ENCODE data around the gene CEP57L1.
A peak's percentile ranks its signal among the peaks of the same experiment; 100 is the strongest.
"Not testable (repeated sequence)": the region's sequence is repeated elsewhere in the genome, so short reads cannot be mapped to it uniquely, and the experiment has no call there.

CEP57L1 gene

GRCh38 chr6:109117346-109118035 lies 22.2 kb downstream of the CEP57L1 start:
- DNase-seq = no peak

GRCh38 chr6:109118337-109118736 lies 23.0 kb downstream of the CEP57L1 start:
- no peak for DNase-seq

DNA sequence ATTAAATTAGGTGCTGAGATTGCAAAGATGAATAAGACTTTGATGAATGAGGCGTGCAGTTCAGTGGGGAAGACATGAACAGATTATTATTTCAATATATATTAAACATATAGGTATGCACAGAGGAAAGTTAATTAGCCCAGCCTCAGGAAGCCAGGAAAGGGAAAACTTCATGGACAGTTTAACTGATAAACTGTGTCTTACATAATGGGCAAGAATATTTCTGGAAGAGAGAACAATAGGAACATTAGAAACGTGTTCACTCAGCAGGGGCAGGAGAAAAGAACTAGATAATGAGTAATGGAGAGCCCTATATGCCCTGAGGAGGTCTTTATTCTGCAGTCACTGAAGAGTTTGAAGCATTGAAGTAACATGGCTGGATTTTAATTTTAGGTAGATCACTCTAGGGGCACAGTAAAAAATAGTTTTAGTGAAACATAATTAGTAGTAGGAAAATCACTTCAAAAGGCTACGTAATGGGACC lies 23.6 kb downstream of the CEP57L1 start:
- no peak for DNase-seq

GRCh38 chr6:109121411-109121810 lies 26.1 kb downstream of the CEP57L1 start:
- no peak for DNase-seq

- no peak for DNase-seq
These were observed 28.9 kb downstream of the CEP57L1 start for GRCh38 chr6:109124219-109124618.

GRCh38 chr6:109125504-109125903 lies 30.2 kb downstream of the CEP57L1 start:
- no peak for DNase-seq

DNA sequence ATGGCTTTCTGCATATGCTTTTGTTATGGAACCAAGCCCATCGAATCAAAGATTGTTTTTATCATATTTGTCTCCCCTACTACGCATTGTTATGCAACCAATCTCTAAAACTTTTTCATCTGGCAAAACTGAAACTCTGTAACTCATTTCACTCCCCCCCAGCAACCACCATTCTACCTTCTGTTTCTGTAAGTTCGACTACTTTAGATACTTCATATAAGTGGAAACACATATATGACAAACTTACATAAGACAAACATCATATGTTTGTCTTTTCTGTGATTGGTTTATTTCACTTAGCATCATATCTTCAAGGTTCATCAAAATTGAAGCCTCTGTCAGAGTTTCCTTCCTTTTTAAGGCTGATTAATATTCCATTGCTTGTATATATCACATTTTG lies 34.8 kb downstream of the CEP57L1 start:
- no peak for DNase-seq

- DNase-seq = not testable (repeated sequence)
These were observed 40.3 kb downstream of the CEP57L1 start for GRCh38 chr6:109135600-109135999.

GRCh38 chr6:109136039-109136438 lies 40.7 kb downstream of the CEP57L1 start:
- DNase-seq = not testable (repeated sequence)

DNA sequence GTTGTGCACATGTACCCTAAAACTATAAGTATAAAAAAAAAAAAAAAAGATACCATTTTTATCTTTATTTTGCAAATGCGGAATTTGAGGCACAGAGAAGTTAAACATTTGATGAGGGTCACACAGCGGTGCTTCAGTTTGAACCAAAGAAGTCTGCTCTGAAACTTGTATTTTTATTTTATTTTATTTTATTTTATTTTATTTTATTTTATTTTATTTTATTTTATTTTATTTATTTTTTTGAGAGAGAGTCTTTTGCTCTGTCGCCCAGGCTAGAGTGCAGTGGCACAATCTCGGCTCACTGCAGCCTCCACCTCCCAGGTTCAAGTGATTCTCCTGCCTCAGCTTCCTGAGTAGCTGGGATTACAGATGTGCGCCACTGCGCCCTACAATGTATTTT lies 41.2 kb downstream of the CEP57L1 start:
- not testable (repeated sequence) for DNase-seq

DNA sequence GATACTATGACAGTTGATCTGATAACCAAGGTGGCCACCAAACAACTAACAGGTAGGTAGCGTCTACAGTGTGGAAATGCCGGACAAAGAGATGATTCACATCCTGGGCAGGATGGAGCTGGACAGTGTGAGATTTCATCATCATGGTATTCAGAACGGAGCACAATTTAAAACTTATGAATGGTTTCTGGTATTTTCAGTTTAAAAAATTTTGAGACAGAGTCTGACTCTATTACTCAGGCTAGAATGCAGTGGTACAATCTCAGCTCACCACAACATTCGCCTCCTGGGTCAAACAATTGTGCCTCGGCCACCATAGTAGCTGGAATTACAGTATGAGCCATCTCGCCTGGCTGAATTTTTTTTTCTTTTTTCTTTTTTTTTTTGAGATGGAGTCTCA lies 43.8 kb downstream of the CEP57L1 start:
- DNase-seq = no peak

GRCh38 chr6:109142067-109142466 lies 46.8 kb downstream of the CEP57L1 start:
- DNase-seq = not testable (repeated sequence)

DNA sequence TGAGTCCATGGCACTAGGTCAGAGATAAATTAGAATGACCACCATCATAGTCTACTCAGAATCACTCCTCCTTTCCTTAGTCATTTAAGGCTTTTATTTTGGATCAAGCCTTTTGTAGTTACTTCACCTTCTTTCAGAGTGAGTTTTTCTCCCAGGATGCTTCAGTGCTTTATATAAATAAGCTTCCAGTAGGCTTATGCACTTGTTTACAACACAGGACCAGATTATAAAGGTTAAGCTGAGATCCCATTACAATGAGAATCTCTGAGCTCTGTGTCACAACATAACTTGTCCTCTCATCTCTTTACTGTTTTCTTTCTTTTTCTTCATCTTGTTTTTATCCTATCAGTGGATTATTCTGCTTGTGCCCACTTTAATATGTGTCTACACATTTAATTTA lies 47.9 kb downstream of the CEP57L1 start:
- DNase-seq = no peak

- not testable (repeated sequence) for DNase-seq
These were observed 52.9 kb downstream of the CEP57L1 start for GRCh38 chr6:109148251-109148650.

DNA sequence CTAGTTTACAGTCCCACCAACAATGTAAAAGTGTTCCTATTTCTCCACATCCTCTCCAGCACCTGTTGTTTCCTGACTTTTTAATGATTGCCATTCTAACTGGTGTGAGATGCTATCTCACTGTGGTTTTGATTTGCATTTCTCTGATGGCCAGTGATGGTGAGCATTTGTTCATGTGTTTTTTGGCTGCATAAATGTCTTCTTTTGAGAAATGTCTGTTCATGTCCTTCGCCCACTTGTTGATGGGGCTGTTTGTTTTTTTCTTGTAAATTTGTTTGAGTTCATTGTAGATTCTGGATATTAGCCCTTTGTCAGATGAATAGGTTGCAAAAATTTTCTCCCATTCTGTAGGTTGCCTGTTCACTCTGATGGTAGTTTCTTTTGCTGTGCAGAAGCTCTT lies 53.4 kb downstream of the CEP57L1 start:
- DNase-seq = not testable (repeated sequence)

DNA sequence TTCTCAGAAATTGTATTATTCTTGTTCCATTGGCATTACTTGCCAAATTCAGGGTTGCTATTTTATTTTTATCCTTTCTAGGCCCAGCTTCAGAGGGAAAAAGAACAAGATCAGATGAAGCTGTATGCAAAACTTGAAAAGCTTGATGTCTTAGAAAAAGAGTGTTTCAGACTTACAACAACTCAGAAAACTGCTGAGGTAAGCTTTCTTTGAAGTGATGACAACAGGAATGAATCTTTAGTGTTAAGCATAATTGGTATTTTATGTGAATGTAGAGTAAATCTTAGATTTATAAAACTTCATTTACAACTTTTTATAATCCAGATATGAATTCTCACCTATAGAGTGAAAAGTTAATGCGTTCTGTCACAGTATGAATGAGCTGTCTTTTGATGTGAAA lies 58.4 kb downstream of the CEP57L1 start:
- no peak for DNase-seq

DNA sequence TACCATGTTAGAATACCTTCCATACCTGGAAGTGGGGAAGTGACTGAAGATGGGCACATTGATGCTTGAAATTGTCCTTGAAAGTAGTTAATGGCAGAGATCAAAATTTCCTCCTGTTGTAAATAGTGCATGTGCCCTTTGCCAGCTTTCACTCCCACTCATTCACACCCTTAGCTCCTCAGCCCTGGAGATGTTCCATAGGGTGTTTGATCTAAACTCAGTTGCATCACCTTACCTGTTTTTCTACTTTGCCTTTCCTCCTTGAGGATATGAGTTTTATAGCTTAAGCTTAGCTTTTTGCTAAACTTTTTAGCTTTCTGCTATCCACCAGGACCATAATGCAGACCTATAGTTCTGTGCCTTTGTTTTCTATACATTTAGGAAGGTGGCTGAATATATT lies 69.0 kb downstream of the CEP57L1 start:
- DNase-seq = no peak

DNA sequence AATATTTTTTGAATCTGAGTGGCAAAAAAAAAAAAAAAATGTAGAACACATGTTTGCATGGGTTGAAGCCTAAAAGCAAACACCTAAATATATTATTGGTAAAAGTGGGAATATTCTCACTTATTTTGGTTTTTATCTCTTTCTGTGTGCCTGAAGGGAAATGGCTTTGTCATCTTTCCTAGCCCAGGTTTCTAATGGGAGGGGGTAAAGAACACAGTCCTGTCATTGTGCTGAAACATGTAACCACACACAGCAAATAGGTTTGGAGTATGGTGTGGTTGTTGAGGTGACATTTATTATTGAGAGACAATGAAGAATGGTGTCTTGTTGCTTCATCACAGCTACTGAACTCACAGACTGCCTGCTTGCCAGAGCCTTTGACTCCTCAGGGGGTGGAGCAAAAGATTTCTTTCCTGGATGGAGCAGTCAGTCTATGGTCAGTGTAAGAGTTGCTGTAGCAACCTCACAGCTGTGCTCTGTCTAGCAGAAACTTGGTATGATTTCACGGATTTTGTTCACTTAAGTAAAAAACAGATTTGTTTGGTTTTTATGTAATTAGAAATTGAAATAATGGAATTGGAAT lies 70.2 kb downstream of the CEP57L1 start:
- DNase-seq = peak; percentile 70

- DNase-seq = no peak
These were observed 71.4 kb downstream of the CEP57L1 start for GRCh38 chr6:109166673-109167072.

DNA sequence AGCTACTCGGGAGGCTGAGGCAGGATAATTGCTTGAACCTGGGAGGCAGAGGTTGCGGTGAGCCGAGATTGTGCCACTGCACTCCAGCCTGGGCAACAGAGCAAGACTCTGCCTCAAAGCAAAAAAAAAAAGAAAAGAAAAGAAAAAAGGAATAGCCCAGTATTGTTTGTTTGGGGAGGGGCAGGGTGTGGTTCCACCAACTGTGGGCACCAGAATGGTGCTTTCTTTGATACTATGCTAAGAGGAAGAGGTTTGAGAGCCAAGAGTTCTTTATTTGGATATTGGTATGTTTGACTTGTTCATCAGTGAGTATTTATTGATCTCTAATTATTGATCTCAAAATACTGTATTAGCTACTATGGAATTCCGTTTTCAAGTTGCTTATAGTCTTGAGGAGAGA lies 72.3 kb downstream of the CEP57L1 start:
- DNase-seq = no peak

- no peak for DNase-seq
These were observed 75.0 kb downstream of the CEP57L1 start for GRCh38 chr6:109170333-109170732.

DNA sequence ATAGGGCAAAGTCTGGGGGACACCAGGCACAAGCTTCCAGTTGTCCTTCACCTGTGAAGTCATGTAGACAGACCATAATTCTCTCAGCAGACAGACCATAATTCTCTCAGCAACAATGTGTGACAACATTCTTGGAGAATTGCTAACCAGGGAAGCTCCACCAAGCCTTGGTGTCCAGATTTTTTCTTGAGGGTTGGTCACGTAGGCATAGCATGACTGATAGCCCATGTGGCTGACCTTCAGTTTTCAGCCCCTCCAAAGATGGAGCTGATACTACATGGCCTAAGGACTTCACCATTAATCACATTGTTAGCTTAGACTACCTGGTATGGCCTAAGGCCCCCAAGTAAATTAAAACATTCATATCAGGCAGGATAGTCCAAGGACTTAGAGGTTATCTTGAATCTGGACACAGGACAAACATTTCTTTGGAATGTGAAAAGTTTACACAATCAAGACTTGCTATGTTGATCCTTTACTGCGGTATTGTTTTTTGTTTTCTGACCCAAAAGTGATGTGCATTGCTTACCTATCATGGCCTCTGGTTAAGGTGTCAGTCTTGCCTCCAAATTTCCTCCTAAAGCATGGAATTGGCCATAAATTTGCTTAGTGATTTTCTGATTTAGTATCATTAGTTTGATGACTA lies 76.9 kb downstream of the CEP57L1 start:
- DNase-seq = no peak

DNA sequence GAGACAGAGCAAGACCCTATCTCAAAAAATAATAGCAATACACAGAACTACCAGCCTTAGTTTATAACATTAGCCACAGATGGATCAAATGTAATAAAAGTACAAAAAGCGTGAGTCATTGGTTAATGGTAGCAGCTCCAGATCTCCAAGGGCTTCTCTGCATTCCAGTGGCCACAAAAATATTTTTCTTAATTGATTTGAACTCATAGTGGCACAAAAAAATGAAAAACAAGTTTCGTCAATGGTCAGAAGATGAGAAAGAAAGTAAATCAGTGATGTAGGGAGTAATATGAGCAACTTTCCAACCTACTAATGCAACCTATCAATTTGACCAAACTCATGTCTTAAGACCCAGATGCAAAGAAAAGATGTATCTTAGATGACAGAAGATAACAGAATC lies 79.6 kb downstream of the CEP57L1 start:
- DNase-seq = no peak

- DNase-seq = no peak
These were observed 83.6 kb downstream of the CEP57L1 start for GRCh38 chr6:109178921-109179320.

Data from right hindlimb (tissue), 1 donor.